H1 (cell line): ENCODE results near the gene PROSER3. TPM values are rescaled to one million over a fixed set of nuclear protein-coding genes. Genes with fewer than 3 reads are reported as not detected.

ENCODE experiments used
- CTCF ChIA-PET: fragments of 300-600 bp; sonication (Branson Sonifier 250); formaldehyde crosslinking; loops from one replicate; lab custom pipeline; 2021; ENCODE audit not compliant: partially characterized antibody; lab: Charles Lee
- POLR2A ChIA-PET: fragments of 300-600 bp; sonication (Branson Sonifier 250); formaldehyde crosslinking; loops from one replicate; lab custom pipeline; 2021; ENCODE audit warnings: inconsistent platforms; ENCODE audit not compliant: partially characterized antibody; lab: Charles Lee
- DNase-seq, 2 experiments: peaks; one replicate each; pipeline versions ENCODE4 v3.0.0 to v3.0.0-alpha.2; 2010 to 2022; ENCODE audit warnings: low spot score in 2 of 2, low read depth in 1 of 2, mixed read lengths in 1 of 2
- FAIRE-seq: peaks from 2 replicates; lab custom pipeline; 2011; peaks lifted over from hg19 to GRCh38; lab: Jason Lieb, UNC
- H2AFZ ChIP-seq: 2 replicates; pipeline ENCODE4 v1.8.1; 2012; ENCODE audit warnings: low read length, inconsistent platforms
- H2AK5ac ChIP-seq: 2 replicates; pipeline ENCODE4 v1.6.1; 2013; ENCODE audit warnings: low read depth, low read length
- H2BK120ac ChIP-seq: replicated peaks from 2 replicates; pipeline ENCODE3; 2013; ENCODE audit warnings: low read depth, low read length, inconsistent platforms
- H2BK12ac ChIP-seq: 2 replicates; pipeline ENCODE4 v1.6.1; 2013; ENCODE audit warnings: low read depth, low read length
- H2BK15ac ChIP-seq: 2 replicates; pipeline ENCODE4 v1.6.1; 2013; ENCODE audit warnings: low read length
- H2BK20ac ChIP-seq: 2 replicates; pipeline ENCODE4 v1.6.1; 2013; ENCODE audit warnings: low read length
- H2BK5ac ChIP-seq: 2 replicates; pipeline ENCODE4 v1.6.1; 2013; ENCODE audit warnings: low read depth, low read length
- H3K14ac ChIP-seq: 2 replicates; pipeline ENCODE4 v1.6.1; 2013; ENCODE audit warnings: inconsistent platforms; ENCODE audit not compliant: insufficient read length
- H3K18ac ChIP-seq: 2 replicates; pipeline ENCODE4 v1.6.1; 2013; ENCODE audit warnings: low read length; ENCODE audit errors: extremely low read depth
- H3K23ac ChIP-seq: 2 replicates; pipeline ENCODE4 v1.6.1; 2013; ENCODE audit warnings: inconsistent platforms; ENCODE audit not compliant: insufficient read length
- H3K23me2 ChIP-seq: 2 replicates; pipeline ENCODE4 v1.6.1; 2013; ENCODE audit warnings: low read depth, low read length
- H3K27ac ChIP-seq: 2 replicates; pipeline ENCODE4 v1.6.1; 2011; ENCODE audit warnings: low read depth, low read length, inconsistent platforms
- H3K27me3 ChIP-seq, 4 experiments: replicated peaks in 1 of 4; 1 replicate in 1 of 4; 2 replicates in 3 of 4; pipeline versions ENCODE4 v1.6.1 to v1.8.1; 2011 to 2013; ENCODE audit warnings: low read length in 3 of 4, mild to moderate bottlenecking in 3 of 4, inconsistent platforms in 2 of 4, mixed read lengths in 2 of 4, moderate library complexity in 1 of 4; ENCODE audit not compliant: control insufficient read depth in 3 of 4, insufficient read depth in 3 of 4; ENCODE audit errors: extremely low read depth in 1 of 4
- H3K36me3 ChIP-seq, 4 experiments: 2 replicates each; pipeline versions ENCODE4 v1.6.1 to v1.8.1; 2011 to 2013; ENCODE audit warnings: mild to moderate bottlenecking in 4 of 4, low read length in 3 of 4, moderate library complexity in 2 of 4, control low read depth in 1 of 4, inconsistent platforms in 1 of 4; ENCODE audit not compliant: insufficient read depth in 4 of 4, control insufficient read depth in 2 of 4
- H3K4ac ChIP-seq: replicated peaks from 2 replicates; pipeline ENCODE3; 2013; ENCODE audit warnings: low read length, low read depth, mixed read lengths, inconsistent platforms; ENCODE audit not compliant: insufficient read length
- H3K4me1 ChIP-seq, 4 experiments: replicated peaks in 1 of 4; 1 replicate in 1 of 4; 2 replicates in 3 of 4; pipeline versions ENCODE4 v1.6.1 to v1.8.1; 2011 to 2013; ENCODE audit warnings: low read length in 3 of 4, inconsistent platforms in 2 of 4, mixed read lengths in 1 of 4; ENCODE audit not compliant: insufficient read depth in 4 of 4, control insufficient read depth in 3 of 4
- H3K4me2 ChIP-seq, 2 experiments: 2 replicates each; pipeline versions ENCODE4 v1.6.1 to v1.8.1; 2011 to 2013; ENCODE audit warnings: low read depth in 2 of 2, low read length in 2 of 2, control low read depth in 1 of 2, inconsistent platforms in 1 of 2, mild to moderate bottlenecking in 1 of 2; ENCODE audit not compliant: insufficient read depth in 1 of 2
- H3K4me3 ChIP-seq, 4 experiments: fragments of 200-600, 300-600 bp in 1 of 4; sonication (generic), shearing (Covaris generic), sonication (Bioruptor Twin) in 1 of 4; 2 replicates each; pipeline versions ENCODE4 v1.5.1 to v1.8.1; 2011 to 2016; ENCODE audit warnings: low read length in 4 of 4, low read depth in 3 of 4, control low read depth in 2 of 4, inconsistent platforms in 2 of 4, mild to moderate bottlenecking in 2 of 4, mixed read lengths in 1 of 4, moderate library complexity in 1 of 4; ENCODE audit not compliant: insufficient read depth in 2 of 4; ENCODE audit errors: extremely low read depth in 1 of 4
- H3K56ac ChIP-seq: replicated peaks from 2 replicates; pipeline ENCODE3; 2013; ENCODE audit warnings: low read depth, mild to moderate bottlenecking, mixed read lengths, low read length, inconsistent platforms; ENCODE audit not compliant: insufficient read length
- H3K79me1 ChIP-seq: 2 replicates; pipeline ENCODE4 v1.6.1; 2013; ENCODE audit warnings: low read depth, low read length, control low read depth
- H3K79me2 ChIP-seq, 2 experiments: 2 replicates each; pipeline versions ENCODE4 v1.6.1 to v1.8.1; 2012 to 2013; ENCODE audit warnings: low read length in 2 of 2, mild to moderate bottlenecking in 2 of 2, inconsistent platforms in 1 of 2; ENCODE audit not compliant: insufficient read depth in 2 of 2, control insufficient read depth in 1 of 2
- H3K9ac ChIP-seq, 4 experiments: replicated peaks in 1 of 4; 1 replicate in 1 of 4; 2 replicates in 3 of 4; pipeline versions ENCODE4 v1.6.1 to v1.8.1; 2011 to 2013; ENCODE audit warnings: low read depth in 3 of 4, low read length in 3 of 4, control low read depth in 2 of 4, mild to moderate bottlenecking in 2 of 4, moderate library complexity in 2 of 4, inconsistent platforms in 1 of 4; ENCODE audit errors: extremely low read depth in 1 of 4
- H3K9me3 ChIP-seq, 2 experiments: 2 replicates each; pipeline versions ENCODE4 v1.6.1 to v1.8.1; 2012 to 2013; ENCODE audit warnings: mild to moderate bottlenecking in 2 of 2, moderate library complexity in 2 of 2, control low read depth in 1 of 2, inconsistent platforms in 1 of 2, low read depth in 1 of 2, low read length in 1 of 2, mixed read lengths in 1 of 2; ENCODE audit not compliant: insufficient read depth in 2 of 2
- H4K20me1 ChIP-seq, 2 experiments: replicated peaks in 1 of 2; 2 replicates each; pipeline versions ENCODE3 to v1.8.1; 2011 to 2013; ENCODE audit warnings: inconsistent platforms in 2 of 2, low read length in 2 of 2, mild to moderate bottlenecking in 1 of 2; ENCODE audit not compliant: insufficient read depth in 2 of 2, control insufficient read depth in 1 of 2
- H4K5ac ChIP-seq: 2 replicates; pipeline ENCODE4 v1.6.1; 2013; ENCODE audit warnings: low read length, low read depth, mixed read lengths, inconsistent platforms; ENCODE audit not compliant: insufficient read length
- H4K8ac ChIP-seq: 2 replicates; pipeline ENCODE4 v1.8.0; 2013; ENCODE audit warnings: mild to moderate bottlenecking, moderate library complexity, low read length, inconsistent platforms; ENCODE audit not compliant: insufficient read depth; ENCODE audit errors: extremely low read depth
- H4K91ac ChIP-seq: replicated peaks from 2 replicates; pipeline ENCODE3; 2013; ENCODE audit warnings: low read length, mixed read lengths, inconsistent platforms; ENCODE audit not compliant: insufficient read length
- CHD1 ChIP-seq: IDR thresholded peaks from 2 replicates; pipeline ENCODE4 v1.6.1; 2012; ENCODE audit warnings: low read depth, low read length, improper control_type of control experiment
- CTBP2 ChIP-seq: IDR thresholded peaks from 2 replicates; pipeline ENCODE4 v1.7.0; 2011; ENCODE audit warnings: borderline replicate concordance, mild to moderate bottlenecking, moderate library complexity, mixed read lengths, low read length; ENCODE audit not compliant: insufficient read depth, insufficient read length
- SP1 ChIP-seq: IDR thresholded peaks from 2 replicates; pipeline ENCODE4 v1.6.1; 2011; ENCODE audit warnings: low read depth, low read length
- YY1 ChIP-seq: IDR thresholded peaks from 2 replicates; pipeline ENCODE4 v1.6.1; 2011; ENCODE audit warnings: low read depth, mild to moderate bottlenecking, low read length
- WGBS, 2 experiments: shearing (Covaris generic) in 1 of 2; methylation state at CpG; one replicate each; pipeline versions ENCODE4 v1.1.6 to v1.1.7; 2013 to 2015; ENCODE audit warnings: low lambda C conversion rate in 2 of 2, mixed read lengths in 2 of 2, inconsistent platforms in 1 of 2, low coverage in 1 of 2, missing lambda C conversion rate in 1 of 2; ENCODE audit not compliant: insufficient replicate concordance in 2 of 2, insufficient coverage in 1 of 2, insufficient read length in 1 of 2; ENCODE audit errors: extremely low coverage in 1 of 2, missing lambda C conversion rate in 1 of 2; 5-methylcytosine and 5-hydroxymethylcytosine counted together
- polyA plus RNA-seq, 7 experiments: library from polyadenylated mRNA; depleted of rRNA in 3 of 7; stranded (reverse) in 5 of 7; unstranded in 2 of 7; fragments of >200 nt in 5 of 7; fragments of 200-250 nt in 2 of 7; gene quantifications; 1 replicate in 5 of 7; 2 replicates in 1 of 7; 4 replicates in 1 of 7; pipeline versions ENCODE4 v1.2.1 to v1.2.3, GENCODE V29; 2011 to 2013; ENCODE audit warnings: missing spikeins in 2 of 7, mixed read lengths in 2 of 7
- total RNA-seq: library from RNA; stranded (reverse); fragmentation: NEBNext Ultra II Directional; extraction: Animal tissue kit (Norgen Biotek cat#: 25700); gene quantifications from 2 replicates; pipeline ENCODE4 v1.2.1, GENCODE V29; 2021
- TF ChIP-seq, protein P1 (sequence below), 3 experiments: IDR thresholded peaks; 1 replicate in 2 of 3; 2 replicates in 1 of 3; pipeline versions ENCODE4 v1.5.1 to v1.6.1; 2011; ENCODE audit warnings: low read length in 3 of 3, mild to moderate bottlenecking in 3 of 3, inconsistent platforms in 2 of 3, low read depth in 1 of 3, moderate library complexity in 1 of 3; ENCODE audit not compliant: insufficient read depth in 1 of 3; ENCODE audit errors: control extremely low read depth in 1 of 3
- TF ChIP-seq, protein P2 (sequence below): IDR thresholded peaks from 2 replicates; pipeline ENCODE4 v1.6.1; 2012; ENCODE audit warnings: inconsistent platforms

The PROSER3 gene
- total and polyA plus RNA-seq, 2 of the 8 experiments (the other 6 are each of a cell fraction or from before 2014, with no cell fraction given), result 17.8 to 28.9 TPM

DNA sequence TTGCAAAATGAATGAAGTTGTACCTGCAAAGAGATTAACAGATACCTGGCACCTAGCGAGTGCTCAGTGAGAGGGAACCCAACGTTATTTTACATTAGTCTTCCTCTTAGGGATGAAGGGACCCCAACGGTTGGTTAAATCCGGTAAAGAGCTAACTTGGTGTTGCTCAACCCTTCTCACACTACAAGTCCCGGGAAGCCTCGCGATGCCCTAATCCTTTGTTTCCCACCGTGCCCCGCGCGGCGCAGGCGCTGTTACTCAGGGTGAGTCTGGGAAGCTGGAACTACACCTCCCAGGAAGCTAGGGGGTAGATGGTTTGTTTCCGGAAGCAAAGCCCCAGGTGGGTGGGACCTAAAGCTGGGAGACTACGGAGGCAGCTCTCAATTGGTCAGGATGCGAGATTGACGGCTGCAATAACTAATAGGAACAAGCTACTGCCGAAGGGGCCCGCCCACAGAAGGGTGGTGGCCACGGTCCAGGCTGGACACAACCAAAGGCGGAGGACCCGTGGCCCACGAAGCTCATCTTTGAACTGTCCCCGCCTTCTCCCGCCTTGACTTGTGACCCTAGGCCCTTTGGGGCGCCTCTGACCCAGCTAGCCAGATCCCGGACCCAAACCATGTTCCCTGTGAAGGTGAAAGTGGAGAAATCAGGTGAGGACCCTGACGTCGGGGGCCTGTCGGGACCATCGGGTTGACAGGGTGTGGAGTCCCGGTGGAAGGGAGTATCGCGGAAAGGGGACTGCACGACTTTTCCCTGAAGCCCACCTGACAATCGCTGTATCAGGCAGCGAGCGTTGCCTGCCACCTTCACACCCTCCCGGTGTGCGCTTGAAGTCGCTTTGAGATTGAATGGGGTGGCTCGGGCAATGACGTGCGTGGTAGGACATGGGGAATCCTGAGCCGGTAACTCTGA lies 9.6 kb upstream of the PROSER3 start, which contains the start of gene LIN37:
Gene LIN37, plus strand, starts transcription at position 471 of the 915 bp plus-strand sequence. Its CDS starts 149 bp downstream, at position 620.
- Histone ChIP-seq H2BK20ac (no peak within 1 kb of the TSS), H3K23me2 (peaks cover 11% of the 10 kb centered on the region), H3K4me2 (peak within 1 kb of the TSS; percentile 90 to 94), H4K8ac (no peak within 1 kb of the TSS), H3K79me1 (no peaks in the 10 kb centered on the region; the same call in none of the 2 replicates), H3K14ac (no peak within 1 kb of the TSS), H2BK120ac (no peak within 1 kb of the TSS), H3K27ac (no peak within 1 kb of the TSS), H4K20me1 (no peaks in the 10 kb centered on the region), H3K27me3 (no peaks in the 10 kb centered on the region), H4K91ac (no peak within 1 kb of the TSS), H4K5ac (no peak within 1 kb of the TSS), H2BK5ac (no peak within 1 kb of the TSS; the same call in 1 of the 2 replicates), H3K56ac (no peak within 1 kb of the TSS), H3K4me3 (peak within 1 kb of the TSS; percentile 58 to 93 (median 90)), H2AK5ac (no peak within 1 kb of the TSS), H3K18ac (no peak within 1 kb of the TSS), H3K4ac (peak within 1 kb of the TSS; percentile 61), H3K23ac (no peak within 1 kb of the TSS), H3K4me1 (peaks cover 0 to 4% (median 2%) of the 10 kb centered on the region in 4 experiments; a peak in 3 of 7 replicates), H3K79me2 (peaks cover 0 to 7% of the 10 kb centered on the region in 2 experiments; a peak in 1 of 4 replicates), H3K9ac (peak within 1 kb of the TSS; percentile 14 to 70 (median 46); a peak in 3 of 7 replicates), H2AFZ (peak within 1 kb of the TSS; percentile 86; the same call in 1 of the 2 replicates), H3K9me3 (no peaks in the 10 kb centered on the region), H2BK15ac (no peak within 1 kb of the TSS), H3K36me3 (no peaks in the 10 kb centered on the region), H2BK12ac (no peak within 1 kb of the TSS)
- POLR2A ChIA-PET, result interaction anchor here (0.6 to 1.5 kb wide), 16 partner anchors 8 to 138 kb away, joined by 3 to 18 read pairs (median 4); partner anchors contain the start of gene HSPB6
- peak; percentile 97 to 99 for DNase-seq
- 3% methylated on average over 42 of the region's 45 CpGs; no CpG with 5 or more reads in 1 of the 2 experiments for WGBS, 2 experiments
- CTCF ChIA-PET, result interaction anchor here (0.7 to 2.0 kb wide), 10 partner anchors 9 to 192 kb away, joined by 3 to 6 read pairs (median 3); partner anchors contain the start of gene PRODH2
- peak; percentile 86 for FAIRE-seq
- no peak for TF ChIP-seq CTBP2
- TF ChIP-seq YY1, result no peak
- no peak for TF ChIP-seq CHD1
- peak; percentile 100 for TF ChIP-seq SP1
- TF ChIP-seq, protein P1, sequence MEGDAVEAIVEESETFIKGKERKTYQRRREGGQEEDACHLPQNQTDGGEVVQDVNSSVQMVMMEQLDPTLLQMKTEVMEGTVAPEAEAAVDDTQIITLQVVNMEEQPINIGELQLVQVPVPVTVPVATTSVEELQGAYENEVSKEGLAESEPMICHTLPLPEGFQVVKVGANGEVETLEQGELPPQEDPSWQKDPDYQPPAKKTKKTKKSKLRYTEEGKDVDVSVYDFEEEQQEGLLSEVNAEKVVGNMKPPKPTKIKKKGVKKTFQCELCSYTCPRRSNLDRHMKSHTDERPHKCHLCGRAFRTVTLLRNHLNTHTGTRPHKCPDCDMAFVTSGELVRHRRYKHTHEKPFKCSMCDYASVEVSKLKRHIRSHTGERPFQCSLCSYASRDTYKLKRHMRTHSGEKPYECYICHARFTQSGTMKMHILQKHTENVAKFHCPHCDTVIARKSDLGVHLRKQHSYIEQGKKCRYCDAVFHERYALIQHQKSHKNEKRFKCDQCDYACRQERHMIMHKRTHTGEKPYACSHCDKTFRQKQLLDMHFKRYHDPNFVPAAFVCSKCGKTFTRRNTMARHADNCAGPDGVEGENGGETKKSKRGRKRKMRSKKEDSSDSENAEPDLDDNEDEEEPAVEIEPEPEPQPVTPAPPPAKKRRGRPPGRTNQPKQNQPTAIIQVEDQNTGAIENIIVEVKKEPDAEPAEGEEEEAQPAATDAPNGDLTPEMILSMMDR (IDR thresholded peaks at IDR 0.05; ENCODE audit: control extremely low read depth in 1 of 3, insufficient read depth in 1 of 3, low read depth in 1 of 3, low read length in 3 of 3), result no peak
- TF ChIP-seq, protein P2, sequence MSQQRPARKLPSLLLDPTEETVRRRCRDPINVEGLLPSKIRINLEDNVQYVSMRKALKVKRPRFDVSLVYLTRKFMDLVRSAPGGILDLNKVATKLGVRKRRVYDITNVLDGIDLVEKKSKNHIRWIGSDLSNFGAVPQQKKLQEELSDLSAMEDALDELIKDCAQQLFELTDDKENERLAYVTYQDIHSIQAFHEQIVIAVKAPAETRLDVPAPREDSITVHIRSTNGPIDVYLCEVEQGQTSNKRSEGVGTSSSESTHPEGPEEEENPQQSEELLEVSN, result no peak
